Activated B cell treated with CpG ODN at 0.5 μM for 24 hours (primary cell): ENCODE measurements around the gene SERPIND1. TPM values are rescaled to one million over a fixed set of nuclear protein-coding genes. Genes with fewer than 3 reads are reported as not detected.

Experiments used
- ATAC-seq: fragments of 200-7000 bp; cut with Tn5 transposase; one replicate; pipeline ENCODE4 v1.10.0; 2021; ENCODE audit warnings: low read depth, mild to moderate bottlenecking, moderate library complexity
- CTCF ChIA-PET: fragments of 350-600 bp; sonication (Branson Sonifier 250); formaldehyde crosslinking; loops from one replicate; lab custom pipeline; 2021; ENCODE audit warnings: antibody characterized with exemption; lab: Charles Lee
- POLR2A ChIA-PET: fragments of 350-600 bp; sonication (Branson Sonifier 250); formaldehyde crosslinking; loops from one replicate; lab custom pipeline; 2021; ENCODE audit warnings: antibody characterized with exemption; lab: Charles Lee
- DNase-seq: peaks from one replicate; pipeline ENCODE4 v3.0.0; 2022
- H3K27ac Mint-ChIP-seq: one replicate; pipeline ENCODE4 v1.8.0; 2020; ENCODE audit warnings: mixed read lengths
- H3K27me3 Mint-ChIP-seq: one replicate; pipeline ENCODE4 v1.8.0; 2021; ENCODE audit warnings: mixed read lengths
- H3K36me3 Mint-ChIP-seq: one replicate; pipeline ENCODE4 v1.8.0; 2021; ENCODE audit warnings: low read depth, mixed read lengths
- H3K4me1 Mint-ChIP-seq: one replicate; pipeline ENCODE4 v1.8.0; 2021; ENCODE audit warnings: mixed read lengths
- H3K4me3 Mint-ChIP-seq: one replicate; pipeline ENCODE4 v1.8.0; 2020; ENCODE audit warnings: mild to moderate bottlenecking, mixed read lengths
- H3K9me3 Mint-ChIP-seq: one replicate; pipeline ENCODE4 v1.8.0; 2020; ENCODE audit warnings: mixed read lengths
- CTCF ChIP-seq: fragments of 200-600 bp; IDR thresholded peaks from one replicate; pipeline ENCODE4 v1.8.0; 2022; ENCODE audit warnings: antibody characterized with exemption, mild to moderate bottlenecking
- intact Hi-C: fragments of 100-400 bp; cut with micrococcal nuclease; formaldehyde crosslinking; loops from one replicate; pipeline ENCODE4 v1.15.1; 2024
- total RNA-seq: library from RNA; stranded (reverse); gene quantifications from 2 replicates; pipeline ENCODE4 v1.2.3, GENCODE V29; 2022

Gene SERPIND1
- total RNA-seq, 1 donor from 2014 or later, result not detected

- Mint-ChIP-seq H3K27me3 (no peaks in the 10 kb centered on the region), H3K9me3 (no peaks in the 10 kb centered on the region), H3K4me1 (peaks cover 16% of the 10 kb centered on the region), H3K36me3 (peaks cover 56% of the 10 kb centered on the region), H3K27ac (peak overlapping the region; percentile 30), H3K4me3 (peak overlapping the region; percentile 32)
- ChIA-PET POLR2A (interaction anchor here (0.6 kb wide), 1 partner anchor 27 kb away, joined by 5 read pairs; no protein-coding TSS in a partner anchor), CTCF (interaction anchor here (0.6 to 3.1 kb wide), 12 partner anchors 9 to 1078 kb away, joined by 3 to 11 read pairs (median 4); no protein-coding TSS in a partner anchor)
- TF ChIP-seq CTCF, result no peak
- DNase-seq, result no peak
- intact Hi-C loops, result loop anchor here (1.0 to 2.0 kb wide), 3 partner anchors 35 to 365 kb away; no protein-coding TSS in a partner anchor
- ATAC-seq, result peak; percentile 85
Measured at GRCh38 chr22:20783844-20784723, 10.2 kb downstream of the SERPIND1 start.

GRCh38 chr22:20785415-20785814, 11.5 kb downstream of the SERPIND1 start:
- POLR2A ChIA-PET, result no interaction called here
- no peak for ATAC-seq
- no peak overlapping the region for H3K27ac Mint-ChIP-seq
- no peak overlapping the region for H3K4me3 Mint-ChIP-seq
- no peak for DNase-seq
- no peaks in the 10 kb centered on the region for H3K9me3 Mint-ChIP-seq
- H3K4me1 Mint-ChIP-seq, result peaks cover 16% of the 10 kb centered on the region
- no peaks in the 10 kb centered on the region for H3K27me3 Mint-ChIP-seq
- CTCF ChIA-PET, result interaction anchor here (1.5 to 3.1 kb wide), 4 partner anchors 8 to 44 kb away, joined by 4 to 11 read pairs (median 6); no protein-coding TSS in a partner anchor
- H3K36me3 Mint-ChIP-seq, result peaks cover 50% of the 10 kb centered on the region
- TF ChIP-seq CTCF, result no peak
- intact Hi-C loops, result loop anchor here (2.0 kb wide), 2 partner anchors 37 to 367 kb away; no protein-coding TSS in a partner anchor

- DNase-seq, result no peak
- no peak for ATAC-seq
- H3K36me3 Mint-ChIP-seq, result peaks cover 55% of the 10 kb centered on the region
- no peaks in the 10 kb centered on the region for H3K27me3 Mint-ChIP-seq
- H3K4me1 Mint-ChIP-seq, result peaks cover 16% of the 10 kb centered on the region
- no peak overlapping the region for H3K4me3 Mint-ChIP-seq
- intact Hi-C loops, result no loop called here
- ChIA-PET CTCF (interaction anchor here (1.1 kb wide), 1 partner anchor 9 kb away, joined by 3 read pairs; no protein-coding TSS in a partner anchor), POLR2A (no interaction called here)
- no peaks in the 10 kb centered on the region for H3K9me3 Mint-ChIP-seq
- TF ChIP-seq CTCF, result no peak
- no peak overlapping the region for H3K27ac Mint-ChIP-seq
Measured at GRCh38 chr22:20786048-20786447, 12.1 kb downstream of the SERPIND1 start.

- peaks cover 59% of the 10 kb centered on the region for H3K36me3 Mint-ChIP-seq
- POLR2A ChIA-PET, result no interaction called here
- no peak for TF ChIP-seq CTCF
- CTCF ChIA-PET, result interaction anchor here (1.0 to 1.1 kb wide), 2 partner anchors 9 to 37 kb away, joined by 3 to 6 read pairs; no protein-coding TSS in a partner anchor
- no peak overlapping the region for H3K27ac Mint-ChIP-seq
- H3K9me3 Mint-ChIP-seq, result no peaks in the 10 kb centered on the region
- intact Hi-C loops, result no loop called here
- no peaks in the 10 kb centered on the region for H3K27me3 Mint-ChIP-seq
- no peak for DNase-seq
- peaks cover 16% of the 10 kb centered on the region for H3K4me1 Mint-ChIP-seq
- ATAC-seq, result no peak
- H3K4me3 Mint-ChIP-seq, result no peak overlapping the region
Measured at GRCh38 chr22:20786536-20786979, 12.6 kb downstream of the SERPIND1 start.

- no peak for TF ChIP-seq CTCF
- CTCF ChIA-PET, result interaction anchor here (1.0 to 1.1 kb wide), 2 partner anchors 8 to 37 kb away, joined by 3 to 6 read pairs; no protein-coding TSS in a partner anchor
- no peak overlapping the region for H3K4me3 Mint-ChIP-seq
Measured at GRCh38 chr22:20787223-20787622, 13.3 kb downstream of the SERPIND1 start.

More at GRCh38 chr22:20787223-20787622, 13.3 kb downstream of the SERPIND1 start:
- POLR2A ChIA-PET, result no interaction called here
- no peak for ATAC-seq
- intact Hi-C loops, result no loop called here
- H3K27me3 Mint-ChIP-seq, result no peaks in the 10 kb centered on the region
- H3K9me3 Mint-ChIP-seq, result no peaks in the 10 kb centered on the region
- no peak for DNase-seq
- peaks cover 16% of the 10 kb centered on the region for H3K4me1 Mint-ChIP-seq
- peaks cover 62% of the 10 kb centered on the region for H3K36me3 Mint-ChIP-seq
- H3K27ac Mint-ChIP-seq, result no peak overlapping the region
